A549 treated with RU486 at 1 μM for 4 hours (cell line): Measurements from ENCODE around the gene GPR183. TPM values are rescaled to one million over a fixed set of nuclear protein-coding genes. Genes with fewer than 3 reads are reported as not detected.

Experiments used
- total RNA-seq: library from RNA; stranded (reverse); fragments of 200-300 nt; extraction: Qiagen RNA extraction; gene quantifications from 5 replicates; pipeline ENCODE4 v1.2.3, GENCODE V29; 2022; ENCODE audit warnings: low read depth

GPR183 gene, protein sequence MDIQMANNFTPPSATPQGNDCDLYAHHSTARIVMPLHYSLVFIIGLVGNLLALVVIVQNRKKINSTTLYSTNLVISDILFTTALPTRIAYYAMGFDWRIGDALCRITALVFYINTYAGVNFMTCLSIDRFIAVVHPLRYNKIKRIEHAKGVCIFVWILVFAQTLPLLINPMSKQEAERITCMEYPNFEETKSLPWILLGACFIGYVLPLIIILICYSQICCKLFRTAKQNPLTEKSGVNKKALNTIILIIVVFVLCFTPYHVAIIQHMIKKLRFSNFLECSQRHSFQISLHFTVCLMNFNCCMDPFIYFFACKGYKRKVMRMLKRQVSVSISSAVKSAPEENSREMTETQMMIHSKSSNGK
- not detected in 5 replicates for total RNA-seq

DNA sequence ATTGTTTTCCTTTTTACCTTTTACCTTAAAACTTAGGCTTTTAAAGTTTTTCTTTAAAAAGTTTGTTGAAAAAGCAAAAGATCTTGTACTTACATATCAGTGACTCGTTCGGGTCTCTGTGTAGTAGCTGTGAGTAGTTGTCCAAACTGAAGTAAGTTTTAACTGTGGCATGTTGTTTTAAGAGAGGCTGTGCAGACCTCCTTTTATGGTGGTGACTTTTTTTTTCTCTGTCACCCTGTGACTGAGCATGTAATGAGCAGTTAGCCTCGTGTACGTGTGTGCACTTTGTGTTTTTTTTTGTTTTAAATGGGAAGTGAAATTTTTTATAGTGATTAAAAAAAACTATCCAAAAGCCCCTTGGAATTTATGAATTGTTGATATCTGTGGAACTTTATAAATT, at the start of gene GPR183:
Gene GPR183 (minus strand): TSS at position 153 of the 400 bp plus-strand sequence. CDS start 11,254 bp downstream, outside the sequence.

GRCh38 chr13:99258210-99258860, 48.9 kb downstream of the GPR183 start, which contains the start of gene GPR18:
Gene GPR18, minus strand, starts transcription at chr13:99258379. Its CDS starts 2,507 bp downstream, at chr13:99255872.

Other genes starting within 250 kb of the GPR183 start
- gene UBAC2, start 106.5 kb downstream of the GPR183 start, total RNA-seq = 57.5 to 70.6 TPM (median 67.0 TPM) in 5 replicates
- gene GPR18, start 49.0 kb downstream of the GPR183 start, total RNA-seq = not detected in 5 replicates
- 30.6 to 64.0 TPM (median 60.9 TPM) in 5 replicates for gene TM9SF2, start 194.1 kb upstream of the GPR183 start, total RNA-seq